NCI-H128 (cell line): ENCODE measurements around the gene ZBTB12.
"Not testable (repeated sequence)": the region's sequence is repeated elsewhere in the genome, so short reads cannot be mapped to it uniquely, and the experiment has no call there.

Experiments used
- DNase-seq: peaks from one replicate; lab custom pipeline; 2025; ENCODE audit not compliant: unreplicated experiment; lab: John Stamatoyannopoulos, UW

ZBTB12 gene

GRCh38 chr6:31901953-31902643, at the start of gene ZBTB12:
TSS of gene ZBTB12 (minus strand) at chr6:31902086. CDS start at chr6:31901305, 781 bp downstream.
- DNase-seq = peak; percentile 87

DNA sequence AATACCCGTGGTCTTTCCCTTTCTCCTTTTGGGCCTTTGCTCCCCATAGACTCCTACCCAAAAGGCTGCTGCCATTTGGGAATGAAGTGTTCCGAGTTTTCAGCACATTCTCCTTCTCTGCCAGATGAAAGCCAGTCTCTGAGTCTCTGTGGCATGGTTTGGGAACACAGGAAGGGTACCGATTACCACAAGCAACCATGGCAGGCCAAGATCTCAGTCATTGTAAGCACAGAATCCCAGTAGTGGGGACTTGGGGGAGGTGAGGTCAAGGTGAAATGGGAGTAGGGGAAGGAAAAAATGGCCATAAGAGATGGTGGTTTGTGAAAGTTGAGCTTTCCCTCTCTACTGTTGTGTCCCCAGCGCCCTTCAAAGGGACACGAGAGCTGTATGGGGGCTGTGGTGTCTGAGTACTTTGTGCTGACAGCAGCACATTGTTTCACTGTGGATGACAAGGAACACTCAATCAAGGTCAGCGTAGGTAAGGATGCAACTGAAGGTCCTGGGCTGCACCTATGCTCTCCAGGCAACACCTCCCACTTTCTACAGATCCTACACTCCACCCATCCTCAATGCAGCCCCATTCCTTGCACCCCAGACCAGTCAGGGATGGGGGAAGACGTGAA, 48.2 kb upstream of the ZBTB12 start:
- no peak for DNase-seq

GRCh38 chr6:31948753-31949413, 47.0 kb upstream of the ZBTB12 start:
- DNase-seq = no peak

- no peak for DNase-seq
These were observed 46.4 kb upstream of the ZBTB12 start for GRCh38 chr6:31948306-31948705.

DNA sequence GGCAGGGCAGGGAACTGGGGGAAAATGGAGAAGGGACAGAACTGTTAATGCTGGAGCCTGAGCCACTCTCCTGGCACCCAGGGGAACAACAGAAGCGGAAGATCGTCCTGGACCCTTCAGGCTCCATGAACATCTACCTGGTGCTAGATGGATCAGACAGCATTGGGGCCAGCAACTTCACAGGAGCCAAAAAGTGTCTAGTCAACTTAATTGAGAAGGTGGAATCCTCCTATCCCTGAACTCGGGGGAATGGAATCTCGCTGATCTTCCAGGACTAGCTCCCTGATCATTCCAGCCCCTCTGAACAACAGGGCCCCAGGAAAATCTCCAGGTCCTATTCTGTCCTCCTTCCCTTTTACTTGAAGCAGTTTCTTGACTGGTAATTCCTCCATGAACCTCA, 46.0 kb upstream of the ZBTB12 start:
- no peak for DNase-seq

DNA sequence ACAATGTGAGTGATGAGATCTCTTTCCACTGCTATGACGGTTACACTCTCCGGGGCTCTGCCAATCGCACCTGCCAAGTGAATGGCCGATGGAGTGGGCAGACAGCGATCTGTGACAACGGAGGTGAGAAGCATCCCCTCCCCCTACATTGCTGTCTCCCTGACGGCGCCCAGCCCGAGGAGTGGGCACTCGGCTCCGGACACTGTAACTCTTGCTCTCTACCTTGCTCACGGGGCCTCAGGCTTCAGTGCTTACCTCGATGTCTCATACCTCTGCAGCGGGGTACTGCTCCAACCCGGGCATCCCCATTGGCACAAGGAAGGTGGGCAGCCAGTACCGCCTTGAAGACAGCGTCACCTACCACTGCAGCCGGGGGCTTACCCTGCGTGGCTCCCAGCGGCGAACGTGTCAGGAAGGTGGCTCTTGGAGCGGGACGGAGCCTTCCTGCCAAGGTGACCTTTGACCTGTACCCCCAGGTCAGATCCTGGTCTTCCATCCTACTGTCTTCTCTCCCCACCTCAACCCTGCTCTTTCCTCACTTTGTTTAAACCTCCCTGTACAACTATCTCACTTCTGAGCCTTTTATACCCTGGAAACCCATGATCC, 45.3 kb upstream of the ZBTB12 start:
- no peak for DNase-seq

GRCh38 chr6:31946370-31946885, 44.5 kb upstream of the ZBTB12 start:
- DNase-seq = no peak

- no peak for DNase-seq
These were observed 43.9 kb upstream of the ZBTB12 start, which contains the start of gene CFB for GRCh38 chr6:31945507-31946369. TSS of gene CFB (plus strand) at chr6:31946095. CDS start at chr6:31946222, 127 bp downstream.

GRCh38 chr6:31945154-31945506, 43.2 kb upstream of the ZBTB12 start:
- DNase-seq = no peak

DNA sequence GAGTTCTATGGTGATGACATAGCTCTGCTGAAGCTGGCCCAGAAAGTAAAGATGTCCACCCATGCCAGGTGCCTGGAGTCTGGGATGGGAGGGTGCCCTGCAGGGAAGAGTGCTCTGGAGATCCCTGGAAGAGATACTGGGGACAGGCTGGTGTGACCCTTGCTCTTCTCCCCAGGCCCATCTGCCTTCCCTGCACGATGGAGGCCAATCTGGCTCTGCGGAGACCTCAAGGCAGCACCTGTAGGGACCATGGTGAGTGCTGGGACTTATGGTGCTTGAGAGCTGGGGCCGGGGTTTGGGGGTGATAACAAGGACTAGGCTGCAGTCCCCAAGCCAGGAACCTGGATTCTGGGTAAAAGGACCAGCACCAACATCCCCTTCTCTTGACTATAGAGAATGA, 41.9 kb upstream of the ZBTB12 start:
- no peak for DNase-seq

- DNase-seq = no peak
These were observed 38.4 kb upstream of the ZBTB12 start for GRCh38 chr6:31940256-31940664.

GRCh38 chr6:31935823-31936222, 33.9 kb upstream of the ZBTB12 start:
- no peak for DNase-seq

DNA sequence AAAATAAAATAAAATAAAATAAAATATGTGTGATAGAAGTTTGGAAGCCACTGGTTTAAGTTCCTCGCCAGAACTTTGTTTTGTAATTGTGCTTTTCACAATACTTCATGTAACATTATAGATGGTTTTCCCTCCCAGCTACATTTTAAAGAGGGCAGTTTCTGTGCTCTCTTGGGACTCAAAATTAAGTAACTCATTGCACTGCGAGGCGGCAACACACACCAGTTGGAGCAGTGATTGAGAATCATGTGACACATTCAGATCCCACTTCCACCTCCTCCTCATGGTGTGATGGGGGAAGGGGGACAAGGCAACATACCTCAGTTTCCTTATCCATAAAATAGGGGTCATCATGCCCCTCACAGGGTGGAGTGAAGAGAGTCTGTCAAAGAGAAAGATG, 33.1 kb upstream of the ZBTB12 start:
- DNase-seq = no peak

DNA sequence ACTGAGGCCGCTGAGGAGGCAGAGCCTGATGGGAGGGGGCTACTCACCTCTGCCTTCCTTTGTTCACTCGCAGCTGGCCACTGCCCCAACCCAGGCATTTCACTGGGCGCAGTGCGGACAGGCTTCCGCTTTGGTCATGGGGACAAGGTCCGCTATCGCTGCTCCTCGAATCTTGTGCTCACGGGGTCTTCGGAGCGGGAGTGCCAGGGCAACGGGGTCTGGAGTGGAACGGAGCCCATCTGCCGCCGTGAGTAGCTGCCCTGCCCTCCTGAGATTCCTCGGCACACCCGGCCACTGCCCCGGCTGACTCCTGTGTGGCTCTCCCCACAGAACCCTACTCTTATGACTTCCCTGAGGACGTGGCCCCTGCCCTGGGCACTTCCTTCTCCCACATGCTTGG, 31.7 kb upstream of the ZBTB12 start:
- DNase-seq = no peak

GRCh38 chr6:31932137-31932536, 30.3 kb upstream of the ZBTB12 start:
- DNase-seq = not testable (repeated sequence)

- DNase-seq = no peak
These were observed 29.1 kb upstream of the ZBTB12 start for GRCh38 chr6:31930962-31931361.

DNA sequence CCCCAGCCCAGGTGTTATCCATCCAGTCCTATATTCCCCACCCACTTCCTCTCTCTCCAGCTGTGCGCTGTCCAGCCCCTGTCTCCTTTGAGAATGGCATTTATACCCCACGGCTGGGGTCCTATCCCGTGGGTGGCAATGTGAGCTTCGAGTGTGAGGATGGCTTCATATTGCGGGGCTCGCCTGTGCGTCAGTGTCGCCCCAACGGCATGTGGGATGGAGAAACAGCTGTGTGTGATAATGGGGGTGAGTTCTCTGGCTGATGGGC, 26.7 kb upstream of the ZBTB12 start:
- DNase-seq = no peak

DNA sequence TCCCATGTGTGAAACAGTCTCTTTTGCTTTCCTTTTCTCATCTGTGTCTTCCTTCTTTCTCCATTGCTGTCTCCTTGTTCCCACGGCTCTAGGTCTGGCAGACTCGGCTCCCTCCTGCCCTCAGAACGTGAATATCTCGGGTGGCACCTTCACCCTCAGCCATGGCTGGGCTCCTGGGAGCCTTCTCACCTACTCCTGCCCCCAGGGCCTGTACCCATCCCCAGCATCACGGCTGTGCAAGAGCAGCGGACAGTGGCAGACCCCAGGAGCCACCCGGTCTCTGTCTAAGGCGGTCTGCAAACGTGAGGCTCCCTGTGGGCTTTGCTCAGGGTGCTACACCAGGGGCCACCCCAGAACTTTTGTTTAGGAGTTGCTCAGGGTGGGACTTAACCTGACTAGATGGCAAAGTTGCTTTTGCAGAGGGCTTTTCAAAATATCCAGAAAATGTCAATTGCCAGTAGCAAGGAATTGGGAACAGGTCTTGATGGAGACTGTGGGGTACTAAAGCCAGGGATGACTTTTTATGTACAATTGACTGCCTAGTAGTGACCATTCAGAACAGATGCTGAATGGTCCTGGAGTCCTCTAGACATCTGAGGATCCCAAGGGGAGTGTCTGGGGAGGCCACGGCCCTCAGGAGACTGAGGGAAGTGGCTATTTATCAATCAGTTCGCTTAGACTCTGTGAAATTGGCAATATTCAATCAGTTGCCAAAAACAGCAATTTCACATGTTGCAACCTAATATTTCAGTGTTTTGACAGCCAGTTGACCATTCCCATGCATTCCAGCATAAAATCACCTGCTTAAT, 26.2 kb upstream of the ZBTB12 start:
- DNase-seq = no peak

DNA sequence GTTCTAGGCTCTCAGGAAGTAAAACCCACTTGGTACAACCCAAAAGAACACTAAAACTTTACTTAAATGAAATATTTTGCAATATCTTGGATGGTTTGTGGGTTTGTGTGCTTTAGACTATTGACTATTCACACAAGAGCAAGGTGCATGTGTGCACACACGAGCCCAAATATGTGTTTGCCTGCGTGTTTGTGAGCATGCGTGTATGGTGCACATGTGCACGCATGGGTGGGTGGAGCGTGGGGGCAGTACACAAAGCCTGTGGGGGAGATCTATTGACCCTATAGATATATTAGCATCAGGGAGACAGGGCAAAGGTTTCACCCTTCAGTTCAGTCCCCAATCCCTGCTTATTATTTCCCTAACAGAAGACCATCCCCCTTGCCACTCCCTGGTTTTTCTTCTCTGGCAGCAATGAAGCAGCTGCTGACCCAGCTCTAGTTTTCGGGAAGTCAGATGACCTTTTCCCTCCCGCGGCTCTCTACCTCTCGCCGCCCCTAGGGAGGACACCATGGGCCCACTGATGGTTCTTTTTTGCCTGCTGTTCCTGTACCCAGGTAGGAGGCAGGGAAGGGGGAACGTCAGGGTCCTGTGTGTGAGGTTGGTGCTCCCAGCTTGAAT, 25.5 kb upstream of the ZBTB12 start, which contains the start of gene C2:
Gene C2, plus strand, starts transcription at position 476 of the 621 bp plus-strand sequence. Its CDS starts 36 bp downstream, at position 512.
- DNase-seq = no peak

DNA sequence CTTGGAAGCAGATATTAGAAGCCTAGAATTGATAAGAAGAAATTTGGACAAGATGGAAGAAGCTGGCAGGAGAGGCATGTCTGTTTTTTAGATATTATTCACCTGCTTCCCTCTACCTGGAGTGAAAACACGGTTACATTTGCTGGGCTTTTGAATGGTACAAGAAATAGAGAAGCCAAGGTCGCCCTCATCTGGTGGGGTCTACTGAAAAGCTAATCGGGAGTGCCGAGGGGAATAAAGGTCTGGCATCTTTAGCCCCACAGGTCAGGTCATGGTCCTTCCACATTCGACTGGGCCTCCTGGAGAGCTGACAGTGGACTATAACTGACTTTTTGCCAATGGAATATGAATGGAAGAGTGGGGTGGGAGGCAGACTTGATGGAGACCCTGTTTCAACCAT, 21.1 kb upstream of the ZBTB12 start:
- no peak for DNase-seq
